BJ (cell line): Measurements from ENCODE around the gene COL18A1. TPM values are rescaled to one million over a fixed set of nuclear protein-coding genes. Genes with fewer than 3 reads are reported as not detected.

Experiments
- CTCF ChIA-PET: fragments of 350-600 bp; formaldehyde crosslinking; extraction: SDS; loops from one replicate; lab custom pipeline; 2021; ENCODE audit warnings: antibody characterized with exemption, inconsistent platforms; lab: Yijun Ruan, JAX
- POLR2A ChIA-PET: fragments of 300-600 bp; sonication (Branson Sonifier 250); formaldehyde crosslinking; extraction: SDS; loops from one replicate; lab custom pipeline; 2021; ENCODE audit warnings: antibody characterized with exemption; lab: Charles Lee
- DNase-seq: peaks from one replicate; pipeline ENCODE4 v3.0.0-alpha.2; 2011; ENCODE audit warnings: low read depth
- H3K27me3 ChIP-seq: 2 replicates; pipeline ENCODE4 v1.6.0; 2011; ENCODE audit warnings: low read length; ENCODE audit not compliant: control insufficient read depth, insufficient read depth
- H3K36me3 ChIP-seq: 2 replicates; pipeline ENCODE4 v1.5.1; 2011; ENCODE audit warnings: low read length; ENCODE audit not compliant: control insufficient read depth, insufficient read depth
- H3K4me3 ChIP-seq: 2 replicates; pipeline ENCODE4 v1.5.1; 2011; ENCODE audit warnings: low read depth, mild to moderate bottlenecking, control low read depth, low read length
- CTCF ChIP-seq: IDR thresholded peaks from 2 replicates; pipeline ENCODE4 v1.5.1; 2011; ENCODE audit warnings: low read depth, mild to moderate bottlenecking, control low read depth, inconsistent platforms, low read length, moderate library complexity; ENCODE audit not compliant: insufficient read depth
- polyA plus RNA-seq: library from polyadenylated mRNA; depleted of rRNA; stranded (reverse); fragments of >200 nt; gene quantifications from 2 replicates; pipeline ENCODE4 v1.2.3, GENCODE V29; 2011

The COL18A1 gene
- polyA plus RNA-seq, 1 experiment = 99.7 TPM

GRCh38 chr21:45419162-45419561, 14.2 kb downstream of the COL18A1 start:
- POLR2A ChIA-PET = no interaction called here
- no peak for TF ChIP-seq CTCF
- no peak overlapping the region for H3K4me3 ChIP-seq
- no peaks in the 10 kb centered on the region; the same call in none of the 2 replicates for H3K36me3 ChIP-seq
- DNase-seq = no peak
- H3K27me3 ChIP-seq = no peaks in the 10 kb centered on the region
- CTCF ChIA-PET = interaction anchor here (0.7 kb wide), 1 partner anchor 110 kb away, joined by 4 read pairs; no protein-coding TSS in a partner anchor

GRCh38 chr21:45420061-45421041, 15.4 kb downstream of the COL18A1 start:
- H3K36me3 ChIP-seq = no peaks in the 10 kb centered on the region; the same call in none of the 2 replicates
- DNase-seq = no peak
- ChIA-PET CTCF (interaction anchor here (0.5 to 0.7 kb wide), 2 partner anchors 20 to 111 kb away, joined by 3 to 4 read pairs; no protein-coding TSS in a partner anchor), POLR2A (no interaction called here)
- TF ChIP-seq CTCF = no peak
- H3K27me3 ChIP-seq = no peaks in the 10 kb centered on the region
- H3K4me3 ChIP-seq = no peak overlapping the region

- Histone ChIP-seq H3K4me3 (no peak overlapping the region), H3K36me3 (no peaks in the 10 kb centered on the region; the same call in none of the 2 replicates), H3K27me3 (no peaks in the 10 kb centered on the region)
- CTCF ChIA-PET = interaction anchor here (0.5 kb wide), 1 partner anchor 19 kb away, joined by 3 read pairs; no protein-coding TSS in a partner anchor
- DNase-seq = no peak
- no peak for TF ChIP-seq CTCF
- POLR2A ChIA-PET = no interaction called here
Observed at GRCh38 chr21:45421071-45421845, 16.3 kb downstream of the COL18A1 start.

GRCh38 chr21:45421846-45422775, 17.1 kb downstream of the COL18A1 start:
- DNase-seq = no peak
- ChIA-PET POLR2A (no interaction called here), CTCF (interaction anchor here (1.1 kb wide), 1 partner anchor 10 kb away, joined by 3 read pairs; no protein-coding TSS in a partner anchor)
- Histone ChIP-seq H3K36me3 (no peaks in the 10 kb centered on the region; the same call in none of the 2 replicates), H3K27me3 (no peaks in the 10 kb centered on the region), H3K4me3 (no peak overlapping the region)
- no peak for TF ChIP-seq CTCF
